HL-60 (cell line): ENCODE data around the gene WDR1.

ENCODE experiments used
- CTCF ChIP-seq: IDR thresholded peaks from one replicate; pipeline ENCODE4 v1.5.1; 2011; ENCODE audit warnings: low read length, control low read depth, inconsistent platforms; ENCODE audit not compliant: insufficient read depth
- POLR2AphosphoS5 ChIP-seq: IDR thresholded peaks from 2 replicates; pipeline ENCODE4 v1.6.1; 2012; ENCODE audit warnings: low read depth

- no peak for TF ChIP-seq CTCF
- no peak for TF ChIP-seq POLR2AphosphoS5
These were observed 27.9 kb upstream of the WDR1 start for GRCh38 chr4:10144479-10144878.
